Neutrophil (primary cell): ENCODE measurements around the gene SLC6A12.

Experiments used
- H3K27ac ChIP-seq: fragments of 200-600 bp; sonication (generic); 2 replicates; pipeline ENCODE4 v1.5.1; 2016; ENCODE audit warnings: mild to moderate bottlenecking, moderate library complexity
- H3K27me3 ChIP-seq: fragments of 200-600 bp; sonication (generic); 2 replicates; pipeline ENCODE4 v1.6.0; 2016; ENCODE audit warnings: mild to moderate bottlenecking
- H3K36me3 ChIP-seq: fragments of 200-600 bp; sonication (generic); 2 replicates; pipeline ENCODE4 v1.5.1; 2017
- H3K4me1 ChIP-seq, 2 experiments: fragments of 200-600 bp in 1 of 2; sonication (generic) in 1 of 2; 1 replicate in 1 of 2; 2 replicates in 1 of 2; pipeline versions ENCODE4 v1.5.1 to v1.6.1; 2013 to 2016; ENCODE audit warnings: low read depth in 1 of 2, low read length in 1 of 2, mild to moderate bottlenecking in 1 of 2, moderate library complexity in 1 of 2; ENCODE audit not compliant: control insufficient read depth in 1 of 2, insufficient read depth in 1 of 2
- H3K4me3 ChIP-seq, 2 experiments: fragments of 200-600 bp in 1 of 2; sonication (generic) in 1 of 2; 1 replicate in 1 of 2; 2 replicates in 1 of 2; pipeline ENCODE4 v1.5.1; 2013 to 2016; ENCODE audit warnings: low read depth in 1 of 2, low read length in 1 of 2, mild to moderate bottlenecking in 1 of 2, moderate library complexity in 1 of 2
- H3K9me3 ChIP-seq: fragments of 200-600 bp; sonication (generic); 2 replicates; pipeline ENCODE4 v1.5.1; 2016
- TF ChIP-seq, protein P1 (sequence below): fragments of 200-600 bp; sonication (generic); IDR thresholded peaks from 2 replicates; pipeline ENCODE4 v1.5.1; 2016; ENCODE audit warnings: antibody characterized with exemption

SLC6A12 gene

DNA sequence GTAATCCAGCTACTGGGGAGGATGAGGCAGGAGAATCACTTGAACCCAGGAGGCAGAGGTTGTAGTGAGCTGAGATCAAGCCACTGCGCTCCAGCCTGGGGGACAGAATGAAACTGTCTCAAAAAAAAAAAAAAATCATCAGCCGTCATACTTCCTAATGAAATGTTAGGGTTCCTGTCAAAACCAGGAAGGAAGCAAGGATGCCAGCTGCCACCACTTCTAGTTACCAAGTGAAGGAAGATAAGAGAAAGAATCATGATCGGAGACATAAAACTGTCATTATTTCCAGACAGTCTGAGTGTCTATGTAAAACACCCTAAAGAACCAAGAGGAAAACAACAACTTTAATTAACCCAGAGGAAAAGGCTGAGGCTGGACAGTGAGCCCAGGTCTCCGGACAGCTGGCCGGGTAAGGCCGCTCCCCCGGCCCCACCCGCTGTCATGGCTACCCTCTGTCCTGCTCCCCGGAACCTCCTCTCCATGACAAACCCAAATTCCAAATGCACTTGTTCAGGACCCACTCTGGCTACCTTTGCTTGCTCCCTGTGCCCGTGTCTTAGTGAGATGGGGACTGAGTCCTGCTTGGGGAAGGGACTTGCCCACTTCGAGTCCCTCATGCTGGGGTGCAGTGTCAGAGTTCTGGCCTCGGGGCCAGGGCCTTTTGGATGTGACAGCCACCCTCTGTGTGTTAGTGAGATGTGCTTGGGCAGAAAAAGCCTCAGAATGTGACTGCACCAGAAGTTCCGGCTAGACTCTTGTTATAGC is 29.0 kb downstream of the SLC6A12 start:
- Histone ChIP-seq H3K9me3 (no peaks in the 10 kb centered on the region), H3K27ac (no peak overlapping the region), H3K36me3 (no peaks in the 10 kb centered on the region), H3K4me1 (peaks cover 0 to 6% of the 10 kb centered on the region in 2 experiments), H3K27me3 (peaks cover 51% of the 10 kb centered on the region), H3K4me3 (no peak overlapping the region)
- TF ChIP-seq, protein P1, sequence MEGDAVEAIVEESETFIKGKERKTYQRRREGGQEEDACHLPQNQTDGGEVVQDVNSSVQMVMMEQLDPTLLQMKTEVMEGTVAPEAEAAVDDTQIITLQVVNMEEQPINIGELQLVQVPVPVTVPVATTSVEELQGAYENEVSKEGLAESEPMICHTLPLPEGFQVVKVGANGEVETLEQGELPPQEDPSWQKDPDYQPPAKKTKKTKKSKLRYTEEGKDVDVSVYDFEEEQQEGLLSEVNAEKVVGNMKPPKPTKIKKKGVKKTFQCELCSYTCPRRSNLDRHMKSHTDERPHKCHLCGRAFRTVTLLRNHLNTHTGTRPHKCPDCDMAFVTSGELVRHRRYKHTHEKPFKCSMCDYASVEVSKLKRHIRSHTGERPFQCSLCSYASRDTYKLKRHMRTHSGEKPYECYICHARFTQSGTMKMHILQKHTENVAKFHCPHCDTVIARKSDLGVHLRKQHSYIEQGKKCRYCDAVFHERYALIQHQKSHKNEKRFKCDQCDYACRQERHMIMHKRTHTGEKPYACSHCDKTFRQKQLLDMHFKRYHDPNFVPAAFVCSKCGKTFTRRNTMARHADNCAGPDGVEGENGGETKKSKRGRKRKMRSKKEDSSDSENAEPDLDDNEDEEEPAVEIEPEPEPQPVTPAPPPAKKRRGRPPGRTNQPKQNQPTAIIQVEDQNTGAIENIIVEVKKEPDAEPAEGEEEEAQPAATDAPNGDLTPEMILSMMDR = no peak

DNA sequence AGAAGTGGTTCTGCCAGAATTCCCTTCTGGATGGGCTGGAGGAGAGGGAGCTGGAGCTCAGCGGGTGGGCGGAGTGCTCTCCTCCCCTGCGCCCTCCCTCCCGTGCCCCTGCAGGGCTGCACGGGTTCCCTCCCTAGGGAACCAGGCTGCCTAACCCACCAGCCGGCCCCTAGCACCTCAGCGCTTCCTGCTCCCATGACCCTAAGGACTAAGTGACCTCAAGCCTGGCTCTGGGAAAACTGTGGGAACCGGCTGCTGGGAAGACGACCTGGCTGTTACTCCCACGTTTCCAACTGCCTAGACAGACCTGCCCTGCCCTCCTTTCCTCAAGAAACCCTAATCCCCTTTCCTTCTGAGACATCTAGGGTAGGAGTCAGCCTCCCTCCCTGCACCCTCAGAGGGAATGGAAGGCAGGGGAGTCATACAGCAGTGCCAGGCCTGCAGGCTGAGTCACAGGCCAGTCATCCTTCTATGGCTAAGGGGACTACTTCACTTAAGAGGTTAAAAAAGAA is 31.5 kb downstream of the SLC6A12 start:
- H3K36me3 ChIP-seq = no peaks in the 10 kb centered on the region
- peaks cover 26% of the 10 kb centered on the region for H3K27me3 ChIP-seq
- no peak overlapping the region for H3K4me3 ChIP-seq
- no peaks in the 10 kb centered on the region for H3K4me1 ChIP-seq
- H3K9me3 ChIP-seq = no peaks in the 10 kb centered on the region
- no peak overlapping the region for H3K27ac ChIP-seq
- TF ChIP-seq, protein P1 = no peak

DNA sequence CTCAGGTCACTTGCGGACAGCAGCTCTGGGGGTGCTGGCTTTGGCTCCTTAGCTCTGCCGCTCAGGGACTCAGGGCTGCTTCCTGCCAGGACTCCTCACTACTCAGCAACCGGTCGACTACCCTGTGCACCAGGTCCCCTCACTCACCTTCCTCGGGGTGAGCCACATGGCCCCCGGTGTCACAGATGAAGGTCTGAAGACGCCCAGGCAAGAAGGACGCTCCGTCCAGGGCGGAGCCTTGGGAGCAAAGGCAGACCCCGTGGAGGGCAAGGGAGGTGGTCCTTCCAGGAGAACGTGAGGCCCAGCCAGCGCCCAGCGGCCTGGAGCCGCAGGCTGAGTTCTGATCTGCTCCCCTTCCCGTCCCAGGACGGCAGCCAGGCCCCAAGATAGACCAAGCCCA is 32.0 kb downstream of the SLC6A12 start:
- Histone ChIP-seq H3K27me3 (peaks cover 22% of the 10 kb centered on the region), H3K9me3 (no peaks in the 10 kb centered on the region)

GRCh38 chr12:180445-180844 is 33.5 kb downstream of the SLC6A12 start:
- no peaks in the 10 kb centered on the region for H3K9me3 ChIP-seq
- peaks cover 8% of the 10 kb centered on the region for H3K27me3 ChIP-seq
- H3K4me1 ChIP-seq = no peaks in the 10 kb centered on the region
- H3K4me3 ChIP-seq = no peak overlapping the region
- TF ChIP-seq, protein P1 = no peak
- no peaks in the 10 kb centered on the region for H3K36me3 ChIP-seq
- no peak overlapping the region for H3K27ac ChIP-seq

More for the DNA sequence above, 32.0 kb downstream of the SLC6A12 start:
- no peak overlapping the region for H3K27ac ChIP-seq
- TF ChIP-seq, protein P1 = no peak
- H3K36me3 ChIP-seq = no peaks in the 10 kb centered on the region
- no peaks in the 10 kb centered on the region for H3K4me1 ChIP-seq
- no peak overlapping the region for H3K4me3 ChIP-seq

DNA sequence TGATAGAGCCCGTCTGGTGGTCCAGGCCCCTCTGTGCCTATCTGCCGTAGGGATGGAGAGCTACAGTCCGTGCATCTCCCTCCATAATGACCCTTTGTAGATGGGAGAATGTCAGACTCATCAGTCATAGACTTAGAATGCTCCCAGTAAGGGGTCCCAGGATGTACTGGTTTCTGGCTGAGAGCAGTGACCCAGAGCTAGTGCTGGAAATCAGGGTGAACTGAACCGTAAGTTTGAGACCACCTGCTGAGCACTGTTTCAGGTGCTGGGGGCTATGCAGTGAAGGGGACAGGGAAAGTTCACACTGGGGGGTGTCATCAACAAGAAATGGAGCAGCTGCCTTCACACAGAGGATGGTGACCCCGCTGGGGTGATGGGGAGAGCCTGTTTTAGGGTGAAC is 34.1 kb downstream of the SLC6A12 start:
- Histone ChIP-seq H3K4me1 (no peaks in the 10 kb centered on the region), H3K36me3 (no peaks in the 10 kb centered on the region), H3K4me3 (no peak overlapping the region), H3K9me3 (no peaks in the 10 kb centered on the region), H3K27ac (no peak overlapping the region), H3K27me3 (peaks cover 2% of the 10 kb centered on the region)
- TF ChIP-seq, protein P1 = no peak
